ENCODE results near the gene EIF3C.
"Not testable (repeated sequence)": the region's sequence is repeated elsewhere in the genome, so short reads cannot be mapped to it uniquely, and the experiment has no call there.

The EIF3C gene

DNA sequence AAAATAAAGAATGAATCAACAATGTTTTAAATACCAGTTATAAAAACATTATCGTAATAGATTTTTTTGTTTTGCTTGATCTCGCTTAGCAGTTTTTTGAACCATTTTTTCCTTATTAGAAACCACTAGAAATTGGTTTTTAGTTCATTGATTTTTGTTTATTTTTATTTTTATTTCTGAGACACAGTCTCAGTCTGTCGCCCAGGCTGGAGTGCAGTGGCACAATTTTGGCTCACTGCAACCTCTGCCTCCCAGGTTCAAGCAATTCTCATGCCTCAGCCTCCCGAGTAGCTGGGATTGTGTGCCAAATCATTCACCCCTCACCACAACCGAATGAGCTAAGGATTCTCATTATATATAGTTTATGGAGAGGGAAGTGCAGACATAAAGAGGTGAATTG, 40.2 kb downstream of the EIF3C start, which contains the start of gene NPIPB9:
TSS of gene NPIPB9 (plus strand) at position 301 of the 400 bp plus-strand sequence.
- not testable (repeated sequence) for DNase-seq

DNA sequence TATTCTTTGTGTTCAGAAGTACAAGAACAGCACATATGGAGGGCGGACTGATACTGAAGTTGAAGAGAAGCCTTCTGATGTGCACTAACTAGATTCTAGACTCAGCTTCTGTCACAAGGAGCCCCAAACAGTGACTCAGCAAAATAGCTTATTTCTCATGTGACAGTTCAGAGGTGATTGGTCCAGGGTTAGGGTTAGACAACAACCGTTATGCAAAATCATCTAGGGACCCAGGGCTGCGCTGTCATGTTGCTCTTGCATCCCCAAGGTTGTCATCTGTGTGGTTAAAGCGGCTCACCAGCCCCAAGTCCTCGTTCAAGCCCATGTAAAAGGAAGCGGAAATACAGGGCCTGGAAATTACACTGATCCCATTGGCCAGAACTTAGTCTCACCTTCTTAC, 70.4 kb downstream of the EIF3C start:
- not testable (repeated sequence) for DNase-seq

GRCh38 chr16:28782357-28782756, 71.1 kb downstream of the EIF3C start:
- DNase-seq, result not testable (repeated sequence)
